ENCODE data around the gene PHF8. TPM values are rescaled to one million over a fixed set of nuclear protein-coding genes. Genes with fewer than 3 reads are reported as not detected.

Gene PHF8
- total and polyA plus RNA-seq, 9 of the 15 experiments (the other 6 are each of a cell fraction or from before 2014, with no cell fraction given): 2.5 to 25.7 (median 12.1) TPM

- TF ChIP-seq, protein P1, sequence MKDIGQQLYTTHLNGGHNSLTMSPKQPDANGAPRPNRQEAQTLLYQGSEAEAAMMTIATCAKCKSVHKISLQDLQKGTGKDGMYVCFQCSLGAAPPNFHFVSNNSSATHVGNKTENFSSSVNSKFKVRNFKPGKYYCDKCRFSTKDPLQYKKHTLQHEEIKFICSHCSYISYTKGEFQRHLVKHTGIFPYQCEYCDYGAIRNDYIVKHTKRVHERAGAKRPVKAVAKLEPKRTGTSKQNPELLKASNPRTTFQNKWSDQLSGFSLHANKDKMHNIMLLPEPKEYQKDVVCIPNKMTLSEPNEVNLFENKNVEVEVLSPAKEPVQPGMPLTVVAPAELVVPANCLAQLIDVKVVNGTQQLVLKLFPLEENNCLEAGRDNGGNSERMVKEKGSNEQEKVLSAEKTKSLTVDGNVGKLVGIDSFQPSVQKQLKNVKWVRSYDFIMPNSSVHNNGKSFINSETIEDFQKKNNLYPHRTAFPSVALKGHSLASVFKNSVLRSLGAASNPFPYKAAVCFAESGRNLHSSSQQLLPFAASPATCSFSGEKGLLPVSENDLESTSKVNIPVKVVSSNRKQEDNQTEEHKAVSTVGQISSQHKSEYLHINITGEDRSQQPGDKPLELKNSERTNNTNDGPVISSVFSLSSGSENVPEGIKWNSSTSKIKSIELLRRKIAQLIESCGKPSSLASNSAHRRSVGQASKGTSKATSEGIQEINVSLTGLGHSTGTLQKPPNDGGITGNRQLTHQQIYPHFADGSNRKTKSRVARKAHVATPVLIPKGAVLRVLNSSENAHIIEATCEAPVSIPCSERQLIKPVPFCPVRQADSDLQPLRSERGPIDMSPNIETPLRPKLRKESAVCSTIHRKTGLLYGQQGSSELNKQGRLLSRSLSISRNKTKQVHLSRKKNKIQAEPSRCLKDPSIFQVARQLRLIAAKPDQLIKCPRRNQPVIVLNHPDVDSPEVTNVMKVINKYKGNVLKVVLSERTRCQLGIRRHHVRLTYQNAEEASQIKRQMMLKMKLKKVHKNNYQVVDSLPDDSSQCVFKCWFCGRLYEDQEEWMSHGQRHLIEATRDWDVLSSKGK (CRISPR knock-in tag; IDR thresholded peaks at IDR 0.05): no peak
- TF ChIP-seq THRAP3 (IDR thresholded peaks at IDR 0.05; ENCODE audit: borderline replicate concordance) (no peak), PHF8 (IDR thresholded peaks at IDR 0.05; ENCODE audit: borderline replicate concordance, low read length) (no peak), VEZF1 (CRISPR knock-in tag; IDR thresholded peaks at IDR 0.05) (no peak), ZNF586 (CRISPR knock-in tag; conservative IDR thresholded peaks at IDR 0.05) (no peak), CBFA2T3 (IDR thresholded peaks at IDR 0.05) (no peak), ZC3H8 (IDR thresholded peaks at IDR 0.05) (no peak), CBFB (CRISPR knock-in tag; IDR thresholded peaks at IDR 0.05) (no peak), FOSL1 (tag; conservative IDR thresholded peaks at IDR 0.05) (no peak), FOS (IDR thresholded peaks at IDR 0.05; ENCODE audit: extremely low read depth, insufficient read length) (no peak)
Measured at GRCh38 chrX:54064564-54064963, 20.3 kb upstream of the PHF8 start (continued).

Data from K562 (cell line).